Caco-2 (cell line): Measurements from ENCODE around the gene PNLDC1. TPM values are rescaled to one million over a fixed set of nuclear protein-coding genes. Genes with fewer than 3 reads are reported as not detected.

ENCODE experiments used
- BruUV-seq: library from RNA; stranded (reverse); fragments of 400-500 nt; replicated peaks from 2 replicates; lab custom pipeline; 2021; lab: Mats Ljungman, UMichigan
- CTCF ChIA-PET: fragments of 300-600 bp; sonication (Branson Sonifier 250); formaldehyde crosslinking; loops from one replicate; lab custom pipeline; 2022; ENCODE audit warnings: antibody characterized with exemption; lab: Charles Lee
- POLR2A ChIA-PET: fragments of 300-600 bp; sonication (Branson Sonifier 250); formaldehyde crosslinking; loops from one replicate; lab custom pipeline; 2022; ENCODE audit warnings: antibody characterized with exemption; lab: Charles Lee
- DNase-seq, 2 experiments: peaks; one replicate each; pipeline versions ENCODE4 v3.0.0 to v3.0.0-alpha.2; 2020 to 2022
- H3K27me3 ChIP-seq: replicated peaks from 2 replicates; pipeline ENCODE4 v1.6.0; 2011; ENCODE audit warnings: low read length; ENCODE audit not compliant: control insufficient read depth, insufficient read depth
- H3K36me3 ChIP-seq: 2 replicates; pipeline ENCODE4 v1.5.1; 2011; ENCODE audit warnings: low read length; ENCODE audit not compliant: control insufficient read depth, insufficient read depth
- H3K4me1 ChIP-seq: fragments of 250-450 bp; sonication (Bioruptor Pico); 2 replicates; pipeline ENCODE4 v1.5.1; 2020; ENCODE audit warnings: mild to moderate bottlenecking
- H3K4me3 ChIP-seq: 2 replicates; pipeline ENCODE4 v1.5.1; 2011; ENCODE audit warnings: low read depth, mild to moderate bottlenecking, control low read depth, low read length
- H3K9me3 ChIP-seq: fragments of 250-450 bp; sonication (Bioruptor Pico); 2 replicates; pipeline ENCODE4 v1.5.1; 2020; ENCODE audit warnings: mild to moderate bottlenecking, moderate library complexity
- H3K27ac Mint-ChIP-seq: one replicate; pipeline ENCODE4 v1.8.0; 2022; ENCODE audit warnings: mixed read lengths; ENCODE audit not compliant: unreplicated experiment
- H3K27me3 Mint-ChIP-seq: one replicate; pipeline ENCODE4 v1.8.0; 2022; ENCODE audit warnings: mixed read lengths; ENCODE audit not compliant: insufficient read depth, unreplicated experiment
- H3K36me3 Mint-ChIP-seq: one replicate; pipeline ENCODE4 v1.8.0; 2022; ENCODE audit warnings: mild to moderate bottlenecking, mixed read lengths; ENCODE audit not compliant: insufficient read depth, unreplicated experiment
- H3K4me1 Mint-ChIP-seq: one replicate; pipeline ENCODE4 v1.8.0; 2022; ENCODE audit warnings: low read depth, mixed read lengths; ENCODE audit not compliant: unreplicated experiment
- H3K4me3 Mint-ChIP-seq: one replicate; pipeline ENCODE4 v1.8.0; 2022; ENCODE audit warnings: mild to moderate bottlenecking, moderate library complexity, mixed read lengths; ENCODE audit not compliant: unreplicated experiment
- H3K9me3 Mint-ChIP-seq: one replicate; pipeline ENCODE4 v1.8.0; 2022; ENCODE audit warnings: mixed read lengths; ENCODE audit not compliant: unreplicated experiment
- CTCF ChIP-seq, 2 experiments: fragments of 200-600 bp in 1 of 2; IDR thresholded peaks; 1 replicate in 1 of 2; 2 replicates in 1 of 2; pipeline versions ENCODE4 v1.5.1 to v1.8.0; 2011 to 2022; ENCODE audit warnings: antibody characterized with exemption in 1 of 2, control low read depth in 1 of 2, inconsistent platforms in 1 of 2, low read depth in 1 of 2, low read length in 1 of 2, mild to moderate bottlenecking in 1 of 2, moderate library complexity in 1 of 2; ENCODE audit not compliant: insufficient read depth in 1 of 2, severe bottlenecking in 1 of 2, unreplicated experiment in 1 of 2
- intact Hi-C: fragments of 100-400 bp; cut with micrococcal nuclease; formaldehyde crosslinking; loops from one replicate; pipeline ENCODE4 v1.10.0; 2022; ENCODE audit not compliant: unreplicated experiment
- total RNA-seq: library from RNA; stranded (reverse); gene quantifications from 2 replicates; pipeline ENCODE4 v1.2.3, GENCODE V29; 2022

The PNLDC1 gene
- total RNA-seq, 1 experiment from 2014 or later, result 0.32 TPM

GRCh38 chr6:159817951-159818739, 18.1 kb downstream of the PNLDC1 start:
- Histone ChIP-seq H3K36me3 (no peaks in the 10 kb centered on the region), H3K4me3 (no peak overlapping the region), H3K4me1 (no peaks in the 10 kb centered on the region), H3K9me3 (no peaks in the 10 kb centered on the region), H3K27me3 (no peaks in the 10 kb centered on the region)
- ChIA-PET POLR2A (no interaction called here), CTCF (no interaction called here)
- no peak for TF ChIP-seq CTCF (IDR thresholded peaks at IDR 0.05; ENCODE audit: insufficient read depth in 1 of 2, low read depth in 1 of 2, low read length in 1 of 2, severe bottlenecking in 1 of 2, unreplicated experiment in 1 of 2)
- no peak for DNase-seq
- H3K4me1 Mint-ChIP-seq, result no peaks in the 10 kb centered on the region
- no peak overlapping the region for H3K4me3 Mint-ChIP-seq
- H3K27ac Mint-ChIP-seq, result no peak overlapping the region
- BruUV-seq, result no TSS peak
- H3K9me3 Mint-ChIP-seq, result no peaks in the 10 kb centered on the region
- H3K36me3 Mint-ChIP-seq, result no peaks in the 10 kb centered on the region
- H3K27me3 Mint-ChIP-seq, result no peaks in the 10 kb centered on the region
- intact Hi-C loops, result no loop called here

GRCh38 chr6:159819098-159819497, 19.0 kb downstream of the PNLDC1 start:
- Histone ChIP-seq H3K4me3 (no peak overlapping the region), H3K36me3 (no peaks in the 10 kb centered on the region), H3K27me3 (no peaks in the 10 kb centered on the region), H3K4me1 (no peaks in the 10 kb centered on the region), H3K9me3 (no peaks in the 10 kb centered on the region)
- intact Hi-C loops, result no loop called here
- TF ChIP-seq CTCF (IDR thresholded peaks at IDR 0.05; ENCODE audit: insufficient read depth in 1 of 2, low read depth in 1 of 2, low read length in 1 of 2, severe bottlenecking in 1 of 2, unreplicated experiment in 1 of 2), result no peak
- DNase-seq, result no peak
- Mint-ChIP-seq H3K36me3 (no peaks in the 10 kb centered on the region), H3K27me3 (no peaks in the 10 kb centered on the region), H3K4me3 (no peak overlapping the region), H3K27ac (no peak overlapping the region), H3K4me1 (no peaks in the 10 kb centered on the region), H3K9me3 (no peaks in the 10 kb centered on the region)
- BruUV-seq, result no TSS peak
- CTCF ChIA-PET, result no interaction called here
- POLR2A ChIA-PET, result no interaction called here

GRCh38 chr6:159819932-159820640, 20.0 kb downstream of the PNLDC1 start:
- CTCF ChIA-PET, result no interaction called here
- no peaks in the 10 kb centered on the region for H3K27me3 ChIP-seq
- Mint-ChIP-seq H3K27me3 (no peaks in the 10 kb centered on the region), H3K4me3 (no peak overlapping the region), H3K4me1 (no peaks in the 10 kb centered on the region), H3K36me3 (no peaks in the 10 kb centered on the region), H3K9me3 (no peaks in the 10 kb centered on the region), H3K27ac (no peak overlapping the region)
- POLR2A ChIA-PET, result no interaction called here
- DNase-seq, result no peak
- no peak for TF ChIP-seq CTCF (IDR thresholded peaks at IDR 0.05; ENCODE audit: insufficient read depth in 1 of 2, low read depth in 1 of 2, low read length in 1 of 2, severe bottlenecking in 1 of 2, unreplicated experiment in 1 of 2)
- intact Hi-C loops, result no loop called here
- H3K4me3 ChIP-seq, result no peak overlapping the region
- BruUV-seq, result no TSS peak
- no peaks in the 10 kb centered on the region for H3K9me3 ChIP-seq
- H3K36me3 ChIP-seq, result no peaks in the 10 kb centered on the region
- H3K4me1 ChIP-seq, result no peaks in the 10 kb centered on the region
